Neutrophil (primary cell): ENCODE data around the gene OR13J1.
A peak's percentile ranks its signal among the peaks of the same experiment; 100 is the strongest.

Source experiments
- H3K27ac ChIP-seq: fragments of 200-600 bp; sonication (generic); 2 replicates; pipeline ENCODE4 v1.5.1; 2016; ENCODE audit warnings: mild to moderate bottlenecking, moderate library complexity
- H3K27me3 ChIP-seq: fragments of 200-600 bp; sonication (generic); 2 replicates; pipeline ENCODE4 v1.6.0; 2016; ENCODE audit warnings: mild to moderate bottlenecking
- H3K36me3 ChIP-seq: fragments of 200-600 bp; sonication (generic); 2 replicates; pipeline ENCODE4 v1.5.1; 2017
- H3K4me1 ChIP-seq, 2 experiments: fragments of 200-600 bp in 1 of 2; sonication (generic) in 1 of 2; 1 replicate in 1 of 2; 2 replicates in 1 of 2; pipeline versions ENCODE4 v1.5.1 to v1.6.1; 2013 to 2016; ENCODE audit warnings: low read depth in 1 of 2, low read length in 1 of 2, mild to moderate bottlenecking in 1 of 2, moderate library complexity in 1 of 2; ENCODE audit not compliant: control insufficient read depth in 1 of 2, insufficient read depth in 1 of 2
- H3K4me3 ChIP-seq, 2 experiments: fragments of 200-600 bp in 1 of 2; sonication (generic) in 1 of 2; 1 replicate in 1 of 2; 2 replicates in 1 of 2; pipeline ENCODE4 v1.5.1; 2013 to 2016; ENCODE audit warnings: low read depth in 1 of 2, low read length in 1 of 2, mild to moderate bottlenecking in 1 of 2, moderate library complexity in 1 of 2
- H3K9me3 ChIP-seq: fragments of 200-600 bp; sonication (generic); 2 replicates; pipeline ENCODE4 v1.5.1; 2016
- TF ChIP-seq, protein P1 (sequence below): fragments of 200-600 bp; sonication (generic); IDR thresholded peaks from 2 replicates; pipeline ENCODE4 v1.5.1; 2016; ENCODE audit warnings: antibody characterized with exemption

Gene OR13J1

DNA sequence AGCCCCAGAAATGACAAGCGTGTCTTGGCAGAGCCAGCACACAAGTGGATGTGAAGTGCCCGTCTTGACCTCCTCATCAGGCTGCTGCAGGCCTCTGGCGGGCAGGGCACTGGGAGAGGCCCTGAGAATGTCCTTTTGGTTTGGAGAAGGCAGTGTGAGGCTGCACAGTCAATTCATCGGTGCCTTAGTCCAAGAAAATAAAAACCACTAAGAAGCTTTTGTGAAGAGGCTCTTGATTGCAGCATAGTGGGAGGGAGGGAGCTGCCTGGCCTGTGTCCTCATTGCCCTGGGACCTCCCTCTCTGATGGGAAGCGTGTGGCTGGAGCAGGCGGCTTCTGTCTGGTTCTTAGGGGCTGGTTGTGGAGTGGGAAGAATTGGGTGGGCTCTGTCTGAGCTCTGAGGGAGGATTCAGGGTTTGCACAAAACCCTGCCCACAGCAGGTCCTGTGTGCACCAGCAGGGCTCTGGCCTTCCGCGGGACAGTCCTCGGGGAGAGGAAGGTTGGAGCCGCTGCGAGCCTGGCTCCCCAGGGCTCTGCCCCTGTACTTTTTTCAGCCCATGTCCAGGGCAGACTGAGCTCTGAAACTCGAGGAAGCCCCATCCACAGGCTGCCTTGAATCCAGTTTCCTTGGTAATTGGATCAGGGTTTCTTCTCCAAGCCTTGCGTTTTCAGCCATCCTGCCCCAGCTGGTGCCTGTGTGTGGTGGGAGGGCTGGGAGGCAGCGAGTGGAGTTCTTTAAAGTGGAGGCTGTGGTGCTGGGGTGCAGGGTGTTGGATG is 36.9 kb upstream of the OR13J1 start:
- Histone ChIP-seq H3K36me3 (no peaks in the 10 kb centered on the region), H3K4me3 (no peak overlapping the region), H3K27ac (no peak overlapping the region), H3K9me3 (no peaks in the 10 kb centered on the region), H3K27me3 (peaks cover 84% of the 10 kb centered on the region), H3K4me1 (peaks cover 0 to 3% of the 10 kb centered on the region in 2 experiments)
- TF ChIP-seq, protein P1, sequence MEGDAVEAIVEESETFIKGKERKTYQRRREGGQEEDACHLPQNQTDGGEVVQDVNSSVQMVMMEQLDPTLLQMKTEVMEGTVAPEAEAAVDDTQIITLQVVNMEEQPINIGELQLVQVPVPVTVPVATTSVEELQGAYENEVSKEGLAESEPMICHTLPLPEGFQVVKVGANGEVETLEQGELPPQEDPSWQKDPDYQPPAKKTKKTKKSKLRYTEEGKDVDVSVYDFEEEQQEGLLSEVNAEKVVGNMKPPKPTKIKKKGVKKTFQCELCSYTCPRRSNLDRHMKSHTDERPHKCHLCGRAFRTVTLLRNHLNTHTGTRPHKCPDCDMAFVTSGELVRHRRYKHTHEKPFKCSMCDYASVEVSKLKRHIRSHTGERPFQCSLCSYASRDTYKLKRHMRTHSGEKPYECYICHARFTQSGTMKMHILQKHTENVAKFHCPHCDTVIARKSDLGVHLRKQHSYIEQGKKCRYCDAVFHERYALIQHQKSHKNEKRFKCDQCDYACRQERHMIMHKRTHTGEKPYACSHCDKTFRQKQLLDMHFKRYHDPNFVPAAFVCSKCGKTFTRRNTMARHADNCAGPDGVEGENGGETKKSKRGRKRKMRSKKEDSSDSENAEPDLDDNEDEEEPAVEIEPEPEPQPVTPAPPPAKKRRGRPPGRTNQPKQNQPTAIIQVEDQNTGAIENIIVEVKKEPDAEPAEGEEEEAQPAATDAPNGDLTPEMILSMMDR, result no peak

DNA sequence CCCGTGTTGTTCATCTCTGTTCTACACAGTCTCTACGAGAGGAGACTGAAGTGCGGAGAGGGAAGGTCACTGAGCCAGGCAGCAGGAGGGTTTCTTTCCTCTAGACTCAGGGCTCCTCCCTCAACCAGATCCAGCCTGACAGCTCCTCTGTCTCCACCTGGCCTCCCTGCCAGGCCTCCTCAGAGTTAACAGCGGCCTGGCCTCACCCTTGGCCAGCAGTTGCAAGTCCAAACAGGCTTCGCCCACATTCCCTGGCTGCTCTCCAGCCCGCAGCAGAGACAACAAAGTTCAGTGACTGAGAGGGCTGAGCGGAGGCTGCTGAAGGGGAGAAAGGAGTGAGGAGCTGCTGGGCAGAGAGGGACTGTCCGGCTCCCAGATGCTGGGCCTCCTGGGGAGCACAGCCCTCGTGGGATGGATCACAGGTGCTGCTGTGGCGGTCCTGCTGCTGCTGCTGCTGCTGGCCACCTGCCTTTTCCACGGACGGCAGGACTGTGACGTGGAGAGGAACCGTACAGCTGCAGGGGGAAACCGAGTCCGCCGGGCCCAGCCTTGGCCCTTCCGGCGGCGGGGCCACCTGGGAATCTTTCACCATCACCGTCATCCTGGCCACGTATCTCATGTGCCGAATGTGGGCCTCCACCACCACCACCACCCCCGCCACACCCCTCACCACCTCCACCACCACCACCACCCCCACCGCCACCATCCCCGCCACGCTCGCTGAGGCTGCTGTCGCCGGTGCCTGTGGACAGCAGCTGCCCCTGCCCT is 35.9 kb upstream of the OR13J1 start, which contains the start of gene HRCT1:
Gene HRCT1 (plus strand): TSS at position 291 of the 768 bp plus-strand sequence. CDS start 86 bp downstream, at position 377.
- Histone ChIP-seq H3K27me3 (peaks cover 82% of the 10 kb centered on the region), H3K4me1 (peaks cover 0 to 3% of the 10 kb centered on the region in 2 experiments), H3K9me3 (no peaks in the 10 kb centered on the region), H3K36me3 (no peaks in the 10 kb centered on the region), H3K4me3 (no peak within 1 kb of the TSS), H3K27ac (no peak within 1 kb of the TSS)
- TF ChIP-seq, protein P1, result no peak

DNA sequence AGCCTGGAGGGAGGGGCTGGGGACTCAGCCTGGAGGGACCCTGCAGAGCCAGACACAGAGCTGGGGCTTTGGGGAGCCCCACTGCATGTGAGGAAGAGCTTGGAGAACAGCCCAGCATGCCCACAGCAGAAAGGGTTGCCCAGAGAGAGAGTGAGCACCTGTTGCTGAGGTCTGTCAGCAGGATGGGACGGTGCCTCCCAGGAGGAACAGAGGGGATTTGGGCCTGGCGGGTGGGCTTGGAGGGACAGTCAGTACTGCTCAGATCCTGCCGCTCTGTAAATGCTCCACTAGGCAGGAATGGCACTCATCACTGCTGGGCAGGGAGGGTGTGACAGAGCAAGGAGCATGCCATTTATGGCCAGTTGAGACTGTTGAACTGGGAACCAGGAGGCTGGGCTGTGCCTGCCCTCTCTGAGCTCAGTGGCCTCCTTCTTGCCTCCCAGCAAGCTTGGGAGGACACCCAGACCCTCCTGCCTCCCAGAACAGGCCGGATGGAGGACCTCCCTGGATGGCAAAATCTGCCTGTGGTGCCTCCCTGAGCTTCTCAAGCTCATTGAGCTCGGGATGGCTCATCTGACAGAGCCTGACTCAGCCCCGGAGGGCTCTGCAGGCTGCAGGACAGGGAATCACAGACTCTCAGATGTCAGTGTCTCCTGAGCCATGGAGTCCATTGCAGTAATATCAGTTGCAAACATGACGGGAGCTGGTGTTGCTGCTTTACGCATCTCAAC is 35.0 kb upstream of the OR13J1 start:
- Histone ChIP-seq H3K27ac (no peak overlapping the region), H3K36me3 (no peaks in the 10 kb centered on the region), H3K4me3 (no peak overlapping the region), H3K9me3 (no peaks in the 10 kb centered on the region), H3K27me3 (peaks cover 79% of the 10 kb centered on the region), H3K4me1 (peaks cover 0 to 3% of the 10 kb centered on the region in 2 experiments)
- TF ChIP-seq, protein P1, result no peak

DNA sequence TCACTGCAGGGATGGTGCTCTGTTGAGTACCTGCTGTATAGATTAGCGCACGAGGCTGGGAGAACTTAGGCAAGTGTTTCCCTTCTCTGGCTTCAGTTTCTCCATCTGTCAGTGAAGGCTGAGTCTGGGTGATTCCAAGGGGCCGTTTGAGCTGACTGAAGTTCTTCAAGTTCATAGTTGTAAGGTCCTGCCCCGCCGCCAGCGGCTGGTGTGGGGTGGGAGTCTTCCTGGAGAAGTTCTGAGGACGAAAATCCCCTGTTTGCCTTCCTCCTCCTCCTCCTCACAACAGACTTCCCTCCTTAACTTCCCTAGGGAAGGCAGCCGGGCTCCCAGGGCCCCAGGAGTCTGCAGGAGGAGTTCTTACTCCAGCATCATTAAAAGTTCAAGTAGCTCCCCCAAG is 34.1 kb upstream of the OR13J1 start:
- Histone ChIP-seq H3K4me1 (peaks cover 0 to 3% of the 10 kb centered on the region in 2 experiments), H3K4me3 (no peak overlapping the region), H3K27ac (no peak overlapping the region), H3K27me3 (peaks cover 78% of the 10 kb centered on the region), H3K9me3 (no peaks in the 10 kb centered on the region), H3K36me3 (no peaks in the 10 kb centered on the region)
- TF ChIP-seq, protein P1, result no peak

GRCh38 chr9:35903049-35903448 is 32.8 kb upstream of the OR13J1 start:
- Histone ChIP-seq H3K36me3 (no peaks in the 10 kb centered on the region), H3K4me3 (no peak overlapping the region), H3K27me3 (peaks cover 78% of the 10 kb centered on the region), H3K27ac (no peak overlapping the region), H3K4me1 (peaks cover 0 to 2% of the 10 kb centered on the region in 2 experiments), H3K9me3 (no peaks in the 10 kb centered on the region)
- TF ChIP-seq, protein P1, result peak; percentile 55
